GM12873 (cell line): Measurements from ENCODE around the gene SMOC1.

ENCODE experiments used
- TF ChIP-seq, protein P1 (sequence below): IDR thresholded peaks from 2 replicates; pipeline ENCODE4 v1.5.1; 2012; ENCODE audit warnings: low read depth, mild to moderate bottlenecking, moderate library complexity, low read length, control low read depth; ENCODE audit not compliant: insufficient read depth; ENCODE audit errors: missing control alignments

SMOC1 gene

DNA sequence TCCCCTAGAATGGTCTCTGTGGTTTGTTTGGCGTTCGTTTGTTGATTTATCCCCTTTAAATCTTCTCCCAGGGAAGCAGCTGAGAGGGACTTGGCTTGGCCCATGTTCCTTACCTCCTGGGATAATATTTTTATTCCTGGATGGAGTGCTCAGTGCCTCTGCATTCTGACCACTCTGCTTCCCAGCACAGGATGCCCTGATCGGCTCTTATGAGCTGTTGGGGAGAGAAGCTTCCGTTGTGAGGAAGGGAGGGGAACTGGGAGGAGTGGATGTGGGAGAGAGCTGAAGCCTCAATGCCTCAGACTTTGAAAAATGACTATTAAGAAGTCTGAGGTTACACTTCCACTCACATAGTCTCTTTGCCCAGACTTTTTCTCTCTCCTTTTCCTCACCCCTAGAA is 114.8 kb downstream of the SMOC1 start:
- TF ChIP-seq, protein P1, sequence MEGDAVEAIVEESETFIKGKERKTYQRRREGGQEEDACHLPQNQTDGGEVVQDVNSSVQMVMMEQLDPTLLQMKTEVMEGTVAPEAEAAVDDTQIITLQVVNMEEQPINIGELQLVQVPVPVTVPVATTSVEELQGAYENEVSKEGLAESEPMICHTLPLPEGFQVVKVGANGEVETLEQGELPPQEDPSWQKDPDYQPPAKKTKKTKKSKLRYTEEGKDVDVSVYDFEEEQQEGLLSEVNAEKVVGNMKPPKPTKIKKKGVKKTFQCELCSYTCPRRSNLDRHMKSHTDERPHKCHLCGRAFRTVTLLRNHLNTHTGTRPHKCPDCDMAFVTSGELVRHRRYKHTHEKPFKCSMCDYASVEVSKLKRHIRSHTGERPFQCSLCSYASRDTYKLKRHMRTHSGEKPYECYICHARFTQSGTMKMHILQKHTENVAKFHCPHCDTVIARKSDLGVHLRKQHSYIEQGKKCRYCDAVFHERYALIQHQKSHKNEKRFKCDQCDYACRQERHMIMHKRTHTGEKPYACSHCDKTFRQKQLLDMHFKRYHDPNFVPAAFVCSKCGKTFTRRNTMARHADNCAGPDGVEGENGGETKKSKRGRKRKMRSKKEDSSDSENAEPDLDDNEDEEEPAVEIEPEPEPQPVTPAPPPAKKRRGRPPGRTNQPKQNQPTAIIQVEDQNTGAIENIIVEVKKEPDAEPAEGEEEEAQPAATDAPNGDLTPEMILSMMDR = no peak

DNA sequence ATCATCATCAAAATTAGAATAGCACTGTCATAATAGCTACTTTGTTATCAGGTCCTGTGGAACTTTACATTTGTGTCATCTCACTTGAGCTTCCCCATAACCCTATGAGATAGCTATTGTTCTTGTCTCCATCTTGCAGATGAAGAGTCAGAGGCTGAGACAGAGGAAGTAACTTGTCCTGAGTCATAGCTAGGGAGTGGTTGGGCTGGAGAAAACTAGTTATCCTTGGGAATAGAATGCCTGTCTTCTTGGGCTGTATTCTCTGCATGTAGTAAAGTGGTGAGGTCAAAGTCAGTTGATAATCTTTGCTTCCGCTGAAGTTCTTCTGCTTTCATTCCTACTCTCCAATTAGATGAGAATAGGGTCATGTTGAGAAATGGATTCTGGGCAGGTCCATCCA is 117.0 kb downstream of the SMOC1 start:
- TF ChIP-seq, protein P1 = no peak

DNA sequence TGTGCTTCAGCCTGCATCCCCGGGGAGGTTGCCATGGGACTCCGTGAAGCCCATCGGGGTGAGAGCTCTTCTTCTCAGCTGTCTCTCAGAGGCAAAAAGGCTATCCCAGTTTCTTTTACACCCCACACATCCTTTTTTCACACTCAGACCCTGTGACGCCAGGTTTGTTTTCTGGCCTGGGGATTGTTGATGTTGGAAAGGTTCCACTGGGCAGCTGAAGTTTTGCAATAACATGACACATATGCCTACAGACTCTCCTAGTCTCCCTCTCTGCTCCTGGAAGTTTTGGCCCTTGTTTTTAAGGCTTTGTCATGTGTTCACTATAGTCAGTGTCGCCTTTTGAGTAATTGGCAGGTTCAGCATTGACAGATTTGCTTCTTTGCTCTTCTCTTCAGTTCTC is 118.6 kb downstream of the SMOC1 start:
- TF ChIP-seq, protein P1 = no peak

DNA sequence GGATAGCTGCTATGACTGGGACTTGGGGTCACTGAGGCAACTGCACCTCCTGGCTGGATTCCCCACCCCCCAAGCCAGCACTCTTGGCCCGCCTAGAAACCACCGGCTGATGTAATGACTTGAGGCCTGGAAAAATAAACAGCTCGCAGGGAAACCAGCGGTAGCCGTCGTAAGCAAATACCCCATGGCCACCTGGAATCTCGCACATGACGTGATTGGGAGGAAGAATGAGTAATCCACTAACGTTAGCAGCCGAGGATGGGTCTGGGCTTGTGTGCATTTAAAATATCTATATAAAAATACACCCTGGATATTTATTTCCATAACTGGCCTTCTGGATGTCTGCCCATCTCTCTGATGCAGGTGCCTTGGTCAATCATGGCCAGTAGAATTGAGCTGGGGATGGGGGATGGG is 120.1 kb downstream of the SMOC1 start:
- TF ChIP-seq, protein P1 = no peak

DNA sequence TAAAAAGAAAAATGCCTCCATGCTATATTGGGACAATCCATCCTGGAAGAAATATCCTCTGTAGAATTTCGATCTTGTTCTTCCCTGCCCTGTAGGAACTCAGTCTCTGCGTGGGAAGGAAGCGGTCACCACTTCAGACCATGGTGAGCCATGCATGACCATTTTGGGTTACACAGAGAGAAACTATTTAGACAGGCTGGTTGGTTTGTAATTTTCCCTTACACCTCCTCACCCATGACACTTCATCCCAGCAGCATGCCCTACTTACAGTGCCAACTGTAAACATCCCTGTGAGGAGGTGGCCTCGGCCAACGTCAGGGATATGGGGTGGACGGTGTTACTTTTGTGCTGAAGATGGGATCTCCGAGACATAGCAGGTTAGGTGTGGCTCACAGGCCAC is 121.4 kb downstream of the SMOC1 start:
- TF ChIP-seq, protein P1 = no peak

DNA sequence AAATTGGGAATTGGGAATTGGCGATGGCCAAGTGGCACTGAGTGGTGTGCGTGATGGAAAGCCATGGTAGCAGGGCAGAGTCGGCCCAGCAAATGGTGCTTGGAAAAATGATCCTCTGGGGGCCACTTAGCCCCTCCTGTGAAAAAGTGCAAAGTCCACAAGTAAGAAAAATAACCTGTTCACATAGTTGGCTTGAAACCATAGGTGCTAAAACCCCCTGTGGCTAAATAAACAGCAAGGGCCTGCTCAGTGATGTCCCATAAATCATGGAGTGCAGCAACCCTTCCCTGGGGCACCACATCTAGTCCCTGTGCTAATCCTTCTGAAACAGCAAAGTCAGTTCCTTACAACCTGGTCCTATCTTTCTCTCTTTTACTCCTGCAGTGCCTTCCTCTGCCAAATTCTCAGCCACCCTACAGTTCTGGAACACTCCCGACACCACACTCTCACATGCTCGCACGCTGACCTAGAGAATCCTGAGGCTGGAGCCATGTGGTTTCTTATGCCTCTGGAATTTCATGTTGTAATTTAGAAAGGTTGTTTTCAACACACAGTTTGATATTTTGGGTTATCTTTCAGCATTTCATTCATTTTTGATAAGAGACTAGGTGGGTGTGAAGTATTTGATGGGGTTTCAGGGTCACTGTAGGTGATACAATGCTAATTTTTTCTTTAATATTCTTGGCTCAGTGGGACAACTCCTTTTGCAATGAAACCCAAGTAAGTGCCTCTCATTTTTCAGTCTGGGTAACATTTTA is 123.6 kb downstream of the SMOC1 start:
- TF ChIP-seq, protein P1 = no peak

DNA sequence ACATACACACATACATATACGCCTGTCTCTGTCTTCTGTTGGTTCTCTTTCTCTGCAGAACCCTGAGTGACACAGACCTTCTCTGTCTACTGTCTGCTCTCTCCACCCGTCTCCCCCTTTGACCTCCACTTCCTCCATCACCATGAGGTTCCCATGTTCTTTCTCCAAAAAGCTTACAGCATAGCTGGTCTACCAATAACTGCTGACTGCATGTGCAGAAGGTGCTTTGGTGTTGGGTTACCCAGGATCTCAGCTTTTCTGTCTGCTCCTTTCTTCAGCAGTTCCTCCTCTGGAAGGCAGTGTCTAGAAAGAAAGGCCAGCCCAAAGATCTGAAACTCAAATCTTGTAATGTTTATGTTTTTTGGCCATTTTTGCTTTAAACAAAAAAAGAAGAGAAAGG is 125.6 kb downstream of the SMOC1 start:
- TF ChIP-seq, protein P1 = no peak
